K562 (cell line): Measurements from ENCODE around the gene DIP2C. TPM values are rescaled to one million over a fixed set of nuclear protein-coding genes. Genes with fewer than 3 reads are reported as not detected.

Experiments used
- ATAC-seq: fragments of 200-7000 bp; cut with Tn5 transposase; 3 replicates; pipeline ENCODE4 v1.9.1; 2020; ENCODE audit warnings: moderate library complexity
- BruUV-seq: library from RNA; stranded (reverse); fragments of 400-500 nt; replicated peaks from 2 replicates; lab custom pipeline; 2021; lab: Mats Ljungman, UMichigan
- CTCF ChIA-PET: fragments of 300-600 bp; formaldehyde crosslinking; extraction: SDS; loops from one replicate; lab custom pipeline; 2021; ENCODE audit warnings: low intra/inter-chr PET ratio; lab: Yijun Ruan, JAX
- POLR2A ChIA-PET: fragments of 300-600, 350-650 bp; sonication (Branson Sonifier 250); formaldehyde crosslinking; extraction: SDS; loops from one replicate; lab custom pipeline; 2021; ENCODE audit warnings: antibody characterized with exemption, inconsistent platforms; lab: Yijun Ruan, JAX
- DNase-seq, 4 experiments: peaks; one replicate each; pipeline versions ENCODE4 v3.0.0 to v3.0.0-alpha.2; 2011 to 2018; ENCODE audit warnings: low spot score in 3 of 4, mixed read lengths in 3 of 4; ENCODE audit errors: extremely low read depth in 1 of 4
- FAIRE-seq: peaks from 2 replicates; lab custom pipeline; 2011; peaks lifted over from hg19 to GRCh38; lab: Jason Lieb, UNC
- H2AFZ ChIP-seq: 2 replicates; pipeline ENCODE4 v1.6.0; 2011; ENCODE audit warnings: low read depth, low read length, control low read depth, inconsistent platforms
- H3K27ac ChIP-seq: fragments of 200-600 bp; 3 replicates; pipeline ENCODE4 v1.8.0; 2011; ENCODE audit warnings: low read depth, mild to moderate bottlenecking, control low read depth, inconsistent platforms, low read length, moderate library complexity, mixed read lengths; ENCODE audit errors: extremely low read depth
- H3K27me3 ChIP-seq, 2 experiments: fragments of 300-600 bp in 1 of 2; 2 replicates in 1 of 2; 3 replicates in 1 of 2; pipeline versions ENCODE4 v1.6.0 to v1.8.0; 2011; ENCODE audit warnings: inconsistent platforms in 2 of 2, low read length in 2 of 2, mild to moderate bottlenecking in 1 of 2, mixed read lengths in 1 of 2, moderate library complexity in 1 of 2; ENCODE audit not compliant: control insufficient read depth in 2 of 2, insufficient read depth in 2 of 2
- H3K36me3 ChIP-seq: fragments of 300-600 bp; 3 replicates; pipeline ENCODE4 v1.8.0; 2011; ENCODE audit warnings: mild to moderate bottlenecking, low read length, inconsistent platforms; ENCODE audit not compliant: control insufficient read depth, insufficient read depth
- H3K4me1 ChIP-seq, 2 experiments: fragments of 200-600 bp in 1 of 2; replicated peaks in 1 of 2; 2 replicates in 1 of 2; 3 replicates in 1 of 2; pipeline versions ENCODE4 v1.5.1 to v1.8.0; 2011; ENCODE audit warnings: inconsistent platforms in 2 of 2, low read length in 2 of 2, mild to moderate bottlenecking in 1 of 2, mixed read lengths in 1 of 2, moderate library complexity in 1 of 2; ENCODE audit not compliant: control insufficient read depth in 2 of 2, insufficient read depth in 2 of 2
- H3K4me2 ChIP-seq: 2 replicates; pipeline ENCODE4 v1.6.1; 2011; ENCODE audit warnings: low read length, control low read depth, inconsistent platforms, mixed read lengths; ENCODE audit not compliant: insufficient read depth
- H3K4me3 ChIP-seq: fragments of 200-600 bp; sonication (generic), shearing (Covaris generic); 2 replicates; pipeline ENCODE4 v1.5.1; 2016; ENCODE audit warnings: control low read depth, inconsistent platforms
- H3K79me2 ChIP-seq: fragments of 200-600 bp; 3 replicates; pipeline ENCODE4 v1.8.0; 2011; ENCODE audit warnings: low read length, inconsistent platforms; ENCODE audit not compliant: control insufficient read depth, insufficient read depth
- H3K9ac ChIP-seq, 2 experiments: 2 replicates each; pipeline versions ENCODE4 v1.6.0 to v1.6.1; 2011; ENCODE audit warnings: low read depth in 2 of 2, low read length in 2 of 2, control low read depth in 1 of 2, inconsistent platforms in 1 of 2, mild to moderate bottlenecking in 1 of 2, mixed read lengths in 1 of 2; ENCODE audit not compliant: insufficient read depth in 1 of 2
- H3K9me1 ChIP-seq: one replicate; pipeline ENCODE4 v1.6.0; 2011; ENCODE audit warnings: inconsistent platforms, mild to moderate bottlenecking, low read length, moderate library complexity; ENCODE audit not compliant: control insufficient read depth, insufficient read depth
- H3K9me3 ChIP-seq: replicated peaks from 2 replicates; pipeline ENCODE4 v1.5.1; 2011; ENCODE audit warnings: low read depth, low read length, inconsistent platforms; ENCODE audit not compliant: control insufficient read depth, insufficient read depth
- H4K20me1 ChIP-seq: replicated peaks from 2 replicates; pipeline ENCODE4 v1.6.1; 2011; ENCODE audit warnings: low read length, inconsistent platforms, mixed read lengths; ENCODE audit not compliant: control insufficient read depth, insufficient read depth
- CTCF ChIP-seq, 3 experiments: IDR thresholded peaks in 2 of 3; conservative IDR thresholded peaks in 1 of 3; 2 replicates each; pipeline ENCODE4 v1.5.1; 2011 to 2012; ENCODE audit warnings: low read length in 3 of 3, mild to moderate bottlenecking in 3 of 3, control low read depth in 2 of 3, improper control_type of control experiment in 1 of 3, inconsistent platforms in 1 of 3, low read depth in 1 of 3, mixed read lengths in 1 of 3, moderate library complexity in 1 of 3; ENCODE audit not compliant: insufficient read depth in 2 of 3
- GTF2E2 ChIP-seq: fragments of 200-800 bp; sonication (Bioruptor generic); IDR thresholded peaks from 2 replicates; pipeline ENCODE4 v1.6.1; 2016; ENCODE audit warnings: missing genetic modification characterization, missing compliant biosample characterization
- MCM2 ChIP-seq: fragments of 450-650 bp; IDR thresholded peaks from 2 replicates; pipeline ENCODE4 v1.6.1; 2017; ENCODE audit warnings: low read depth, mild to moderate bottlenecking
- RFX7 ChIP-seq: fragments of 250-450 bp; sonication (Bioruptor Pico); IDR thresholded peaks from 2 replicates; pipeline ENCODE4 v1.5.1; 2021; ENCODE audit warnings: mild to moderate bottlenecking
- SMAD2 ChIP-seq: fragments of 150-350 bp; IDR thresholded peaks from 2 replicates; pipeline ENCODE4 v1.6.1; 2014; ENCODE audit warnings: low read depth, mild to moderate bottlenecking, low read length
- VEZF1 ChIP-seq: fragments of 200-800 bp; sonication (Bioruptor generic); IDR thresholded peaks from 2 replicates; pipeline ENCODE4 v1.6.1; 2017; ENCODE audit warnings: missing genetic modification characterization, missing compliant biosample characterization
- ZEB2 ChIP-seq: fragments of 450-650 bp; IDR thresholded peaks from 2 replicates; pipeline ENCODE4 v1.6.1; 2016
- ZNF609 ChIP-seq: sonication (generic); formaldehyde crosslinking; IDR thresholded peaks from 2 replicates; pipeline ENCODE4 v1.8.1; 2023; ENCODE audit warnings: missing genetic modification reagents, mild to moderate bottlenecking, borderline replicate concordance
- WGBS: fragments of 100-300 bp; shearing (Covaris generic); methylation state at CpG from one replicate; pipeline ENCODE4 v1.1.6; 2016; ENCODE audit warnings: low coverage, mixed read lengths; ENCODE audit not compliant: insufficient coverage; ENCODE audit errors: missing lambda C conversion rate; 5-methylcytosine and 5-hydroxymethylcytosine counted together
- in situ Hi-C: fragments of 300-500 bp; cut with MboI; formaldehyde crosslinking; loops from 4 replicates; pipeline ENCODE4 v1.15.0; 2018; ENCODE audit warnings: inconsistent platforms, mixed read lengths
- intact Hi-C: fragments of 100-400 bp; cut with micrococcal nuclease; formaldehyde crosslinking; loops from 2 replicates; pipeline ENCODE4 v1.14.2; 2022
- polyA plus RNA-seq, 8 experiments: library from polyadenylated mRNA; depleted of rRNA in 4 of 8; stranded (reverse) in 5 of 8; unstranded in 3 of 8; fragments of >200 nt; fragmentation: Nextera tagmentation in 2 of 8; fragmentation: Illumina TruSeq in 1 of 8; extraction: Ambion mirVana in 2 of 8; extraction: Trizol in 1 of 8; gene quantifications; 2 replicates each; pipeline versions ENCODE4 v1.2.1 to v1.2.3, GENCODE V29; 2011 to 2014; ENCODE audit warnings: inconsistent platforms in 1 of 8, missing spikeins in 1 of 8
- total RNA-seq, 7 experiments: library from RNA; depleted of rRNA in 6 of 7; stranded (reverse); fragments of >200 nt in 6 of 7; fragmentation: Illumina TruSeq in 2 of 7; extraction: Trizol in 2 of 7; gene quantifications; 2 replicates each; pipeline versions ENCODE4 v1.2.1 to v1.2.3, GENCODE V29; 2011 to 2021; ENCODE audit warnings: low replicate concordance in 1 of 7

DIP2C gene
- total and polyA plus RNA-seq, 9 of the 15 experiments (the other 6 are each of a cell fraction or from before 2014, with no cell fraction given): 0.01 TPM; not detected in 8

- TF ChIP-seq GTF2E2 (no peak), ZNF609 (no peak), ZEB2 (no peak), RFX7 (no peak)
- TF ChIP-seq, all 486 proteins: peak for 0
These were observed 217.1 kb downstream of the DIP2C start (continued) for GRCh38 chr10:472241-472910.

GRCh38 chr10:470339-471003 lies 219.0 kb downstream of the DIP2C start:
- ChIA-PET POLR2A (no interaction called here), CTCF (no interaction called here)
- in situ Hi-C loops: no loop called here
- ATAC-seq: peak; percentile 56; the same call in 2 of the 3 replicates
- 0 out of 2 replicates have a peak, but pooled peaks cover 3% of the 10 kb centered on the region for H4K20me1 ChIP-seq
- WGBS: 2% methylated on average over 19 of the region's 20 CpGs
- H3K9me3 ChIP-seq: no peaks in the 10 kb centered on the region
- H3K27me3 ChIP-seq: peaks cover 10 to 36% of the 10 kb centered on the region in 2 experiments; a peak in 4 of 5 replicates
- no peak overlapping the region for H2AFZ ChIP-seq
- no peaks in the 10 kb centered on the region for H3K79me2 ChIP-seq
- H3K9me1 ChIP-seq: no peaks in the 10 kb centered on the region
- no peak for FAIRE-seq
- H3K36me3 ChIP-seq: no peaks in the 10 kb centered on the region
- BruUV-seq: no TSS peak
- H3K9ac ChIP-seq: no peak overlapping the region
- no peak overlapping the region for H3K4me2 ChIP-seq
- intact Hi-C loops: no loop called here
- no peak overlapping the region for H3K27ac ChIP-seq
- no peaks in the 10 kb centered on the region; a peak in 1 of 5 replicates for H3K4me1 ChIP-seq
- H3K4me3 ChIP-seq: no peak overlapping the region
- peak in 1 of 4 experiments; percentile 9 for DNase-seq
- TF ChIP-seq SMAD2 (no peak), CTCF (IDR thresholded peaks at IDR 0.05 in 2 of 3, conservative IDR thresholded peaks at IDR 0.05 in 1 of 3; ENCODE audit: insufficient read depth in 2 of 3, low read depth in 1 of 3, low read length in 3 of 3) (peak; percentile 13 to 40 (median 14); a peak in 3 of 6 replicates), VEZF1 (no peak), MCM2 (no peak)
